HS-5 (cell line): ENCODE measurements around the gene AMIGO3.
"Not testable (repeated sequence)": the region's sequence is repeated elsewhere in the genome, so short reads cannot be mapped to it uniquely, and the experiment has no call there.

Source experiments
- DNase-seq: peaks from one replicate; pipeline ENCODE4 v3.0.0-alpha.2; 2012; ENCODE audit warnings: low read depth

The AMIGO3 gene

GRCh38 chr3:49689046-49689907, 30.2 kb downstream of the AMIGO3 start, which contains the start of the genes MST1 and RNF123:
Gene MST1 (minus strand): TSS chr3:49689474. CDS start chr3:49688691, 783 bp downstream.
Gene RNF123 (plus strand): TSS chr3:49689557. CDS start chr3:49691166, 1,609 bp downstream.
- DNase-seq = peak; percentile 60

DNA sequence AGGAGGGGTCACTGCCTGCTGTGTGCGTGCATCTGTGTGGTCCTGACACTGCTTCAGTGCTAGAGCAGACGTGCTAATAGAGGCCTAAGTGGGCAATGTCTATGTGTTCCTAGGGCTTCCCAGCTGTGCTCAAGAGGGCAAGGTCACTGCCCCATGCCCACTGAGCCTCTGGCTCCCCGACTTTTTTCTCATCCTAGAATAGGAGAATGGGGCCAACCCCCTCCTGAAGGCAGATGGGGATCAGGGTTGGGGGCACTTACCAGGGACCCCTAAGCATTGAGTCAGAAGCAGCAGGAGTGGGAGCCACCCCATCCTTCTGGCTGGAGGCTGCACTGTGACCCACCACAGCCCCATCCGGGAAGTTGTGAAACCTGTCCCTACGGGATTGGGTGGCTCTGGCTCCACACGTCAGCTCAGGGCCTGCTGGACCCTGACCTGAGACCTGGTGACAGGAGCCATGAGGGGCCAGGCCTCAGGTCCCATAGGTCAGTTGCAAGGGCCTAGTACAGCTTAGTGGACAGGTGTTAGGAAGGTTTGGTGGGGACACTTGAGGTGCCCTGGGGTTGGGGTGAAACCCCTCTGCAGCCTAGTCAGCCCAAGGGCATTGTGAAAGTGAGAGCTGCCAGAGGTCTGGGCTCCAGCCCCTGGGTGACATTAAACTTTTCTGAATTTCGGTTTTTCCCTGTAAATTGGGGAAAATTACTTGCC, 31.0 kb downstream of the AMIGO3 start:
- DNase-seq = not testable (repeated sequence)

DNA sequence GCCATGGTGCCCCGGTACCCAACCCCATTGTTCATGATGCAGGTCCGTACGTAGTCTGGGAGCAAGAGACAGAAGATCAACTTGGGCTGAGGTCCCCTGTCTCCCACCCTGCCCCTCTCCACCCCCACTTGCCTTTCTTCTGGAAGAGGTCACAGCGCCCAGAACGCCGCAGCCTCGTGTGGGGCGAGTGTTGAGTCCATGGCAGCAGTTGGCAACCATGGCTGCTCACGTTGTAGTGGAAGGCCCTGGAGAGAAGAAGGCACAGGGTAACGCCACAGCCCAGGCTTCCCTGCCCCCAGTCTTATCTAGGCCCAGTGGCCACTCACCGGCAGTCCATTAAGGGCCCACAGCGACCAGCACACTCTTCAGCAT, 32.1 kb downstream of the AMIGO3 start:
- DNase-seq = not testable (repeated sequence)

GRCh38 chr3:49686769-49687423, 32.6 kb downstream of the AMIGO3 start:
- not testable (repeated sequence) for DNase-seq

DNA sequence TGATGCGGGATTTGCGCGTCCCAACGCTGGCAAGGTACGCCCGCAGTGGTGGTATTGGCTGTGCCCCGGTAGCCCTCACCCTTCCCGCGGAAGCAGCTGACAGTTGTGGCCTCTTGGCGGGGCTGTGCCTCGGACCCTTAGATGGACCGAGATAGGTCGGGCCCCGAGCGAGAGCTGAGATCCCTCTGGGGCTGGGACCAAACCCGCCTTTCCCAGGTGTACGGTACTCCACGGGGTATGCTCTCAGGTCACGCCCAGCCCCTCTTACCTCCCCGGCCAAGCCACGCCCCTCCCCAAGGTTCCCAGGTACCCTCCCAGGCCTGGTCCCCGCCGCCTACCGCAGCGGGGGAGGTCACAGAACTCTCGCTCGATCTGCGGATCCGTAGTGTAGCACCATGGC, 33.1 kb downstream of the AMIGO3 start:
- not testable (repeated sequence) for DNase-seq

GRCh38 chr3:49685846-49686245, 33.6 kb downstream of the AMIGO3 start:
- not testable (repeated sequence) for DNase-seq

GRCh38 chr3:49685103-49685502, 34.4 kb downstream of the AMIGO3 start:
- DNase-seq = not testable (repeated sequence)

DNA sequence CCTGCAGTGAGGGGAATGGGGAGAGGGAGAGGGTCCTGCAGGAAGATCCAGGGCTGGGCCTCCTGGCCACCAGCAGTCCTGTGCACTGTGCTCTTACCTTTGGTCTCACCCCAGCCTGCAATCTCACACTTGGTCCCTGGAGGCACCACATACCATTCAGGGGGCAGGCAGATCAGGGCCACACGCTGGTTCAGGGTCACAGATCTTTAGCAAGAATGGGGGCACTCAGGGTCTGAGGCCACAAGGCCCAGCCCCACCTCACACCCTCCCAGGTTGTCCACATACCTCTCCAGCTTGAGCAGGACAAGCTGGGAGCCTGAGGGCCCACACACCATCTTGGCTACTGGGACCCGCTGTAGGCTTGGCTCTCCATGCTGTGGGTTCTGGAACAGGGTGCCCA, 35.0 kb downstream of the AMIGO3 start:
- not testable (repeated sequence) for DNase-seq

GRCh38 chr3:49683162-49683561, 36.3 kb downstream of the AMIGO3 start:
- no peak for DNase-seq

GRCh38 chr3:49681543-49681942, 37.9 kb downstream of the AMIGO3 start:
- DNase-seq = no peak

DNA sequence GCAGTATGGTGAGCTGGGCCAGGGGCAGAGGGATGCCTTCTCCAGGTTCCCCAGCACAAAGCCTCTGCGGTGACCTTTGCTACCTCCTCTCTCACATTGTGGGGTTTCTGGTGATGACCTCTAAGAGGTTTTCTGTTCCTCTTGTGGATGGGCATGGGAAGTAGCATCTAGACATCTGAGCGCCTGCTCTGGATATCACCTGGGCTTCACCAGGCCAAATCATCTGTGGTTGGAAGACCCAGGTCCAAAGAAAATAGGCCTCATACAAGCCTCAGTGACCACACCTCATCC, 38.3 kb downstream of the AMIGO3 start:
- DNase-seq = no peak

DNA sequence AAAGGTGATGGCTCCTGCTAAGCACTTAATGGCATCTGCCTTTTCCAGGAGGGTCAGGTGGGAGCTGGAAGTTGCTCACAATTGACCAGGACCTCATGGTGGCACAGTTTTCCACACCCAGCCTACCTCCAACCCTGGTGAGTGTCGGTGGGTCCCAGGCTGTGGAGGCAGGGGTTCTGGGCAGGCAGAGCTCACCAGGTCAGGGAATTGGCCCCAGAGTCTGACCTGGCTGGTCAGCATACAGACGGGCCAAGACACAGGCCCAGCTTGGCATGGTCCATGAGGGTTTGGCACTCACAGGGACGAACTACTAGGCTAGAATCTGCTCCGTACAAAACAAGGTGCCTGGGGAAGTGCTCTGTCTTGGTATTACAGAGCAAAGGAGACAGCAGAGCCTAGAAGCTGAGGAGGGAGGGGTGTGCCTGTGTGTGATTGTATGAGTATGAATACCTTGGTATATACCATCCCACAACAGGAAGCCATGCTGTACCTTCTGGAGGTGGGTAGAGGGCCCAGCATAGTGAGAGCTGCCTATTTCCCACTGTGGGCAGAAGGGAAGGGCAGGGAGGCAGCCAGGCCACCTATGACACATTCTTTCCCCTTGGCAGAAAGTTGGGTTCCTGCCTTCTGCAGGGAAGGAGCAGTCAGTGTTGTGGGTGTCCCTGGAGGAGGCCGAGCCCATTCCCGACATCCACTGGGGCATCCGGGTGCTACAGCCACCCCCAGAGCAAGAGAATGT, 38.8 kb downstream of the AMIGO3 start:
- no peak for DNase-seq

GRCh38 chr3:49675912-49676311, 43.6 kb downstream of the AMIGO3 start:
- DNase-seq = no peak

GRCh38 chr3:49674497-49674983, 44.9 kb downstream of the AMIGO3 start:
- no peak for DNase-seq

DNA sequence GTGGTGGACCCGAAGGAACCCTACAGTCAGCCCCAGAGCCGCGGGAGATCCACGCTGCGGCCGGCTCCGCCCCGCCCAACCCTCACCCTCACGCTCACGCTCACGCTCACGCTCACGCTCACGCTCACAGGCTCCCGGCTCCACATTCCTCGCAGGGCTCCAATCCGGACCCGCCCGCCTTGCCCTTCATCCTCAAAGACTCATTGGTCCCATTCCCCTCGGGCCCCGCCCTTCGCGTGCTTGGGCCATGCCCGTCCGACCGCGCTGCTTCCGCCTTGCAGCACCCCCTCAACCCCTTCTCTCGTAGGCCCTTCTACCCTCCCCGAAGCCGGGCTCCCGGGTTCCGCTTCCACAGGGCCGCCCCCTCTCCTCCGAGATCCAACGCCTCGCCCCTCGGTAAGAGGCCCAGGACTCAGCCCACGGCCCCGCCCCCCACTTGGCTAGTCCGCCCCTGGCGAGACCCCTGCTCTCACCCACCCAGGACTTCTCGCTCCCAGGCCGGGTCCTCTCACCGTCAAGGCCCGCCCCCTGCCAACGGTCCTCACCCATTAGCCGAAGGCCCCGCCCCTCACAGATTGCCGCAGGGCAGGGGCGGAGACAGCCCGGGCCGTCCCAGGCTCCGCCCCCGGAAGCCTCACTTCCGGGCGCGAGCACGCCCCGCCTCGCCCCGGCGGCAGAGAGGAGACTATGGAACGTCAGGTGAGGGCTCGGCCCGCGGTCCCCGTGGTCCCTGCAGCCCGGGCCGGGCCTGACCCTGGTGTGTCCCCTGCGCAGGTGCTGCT, 45.6 kb downstream of the AMIGO3 start, which contains the start of gene APEH:
TSS of gene APEH (plus strand) at position 637 of the 782 bp plus-strand sequence. CDS start at position 688, 51 bp downstream.
- peak; percentile 94 for DNase-seq

DNA sequence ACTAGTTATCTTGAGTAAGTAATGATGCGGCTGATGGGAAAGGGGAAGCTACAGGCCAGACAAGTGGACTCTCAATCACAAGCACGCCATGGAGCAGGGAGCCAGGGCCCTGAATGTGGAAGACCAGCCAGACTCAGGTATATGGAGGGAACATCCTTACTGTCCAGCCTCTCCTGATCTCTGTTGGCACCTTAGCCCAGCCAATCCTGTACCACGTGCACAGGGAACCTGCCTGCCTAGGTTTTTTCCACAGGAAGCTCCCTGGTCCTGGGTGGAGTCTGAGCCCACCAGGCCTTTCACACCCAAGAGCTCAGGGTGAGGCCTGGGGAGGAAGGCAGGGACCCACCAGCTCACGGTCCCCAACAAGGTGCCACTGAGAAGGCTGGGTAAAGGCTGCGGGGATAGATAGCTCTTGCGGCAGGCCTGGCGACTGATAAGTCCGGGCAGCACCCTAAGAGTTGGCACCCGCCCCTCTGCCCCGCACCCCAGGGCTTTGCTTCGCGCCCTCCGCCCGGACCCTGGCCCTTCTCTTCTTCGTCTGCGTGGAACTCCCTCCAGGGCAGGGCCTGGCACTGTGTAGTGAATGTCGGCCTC, 46.3 kb downstream of the AMIGO3 start:
- peak; percentile 8 for DNase-seq

GRCh38 chr3:49671291-49672288, 47.9 kb downstream of the AMIGO3 start:
- peak; percentile 20 for DNase-seq

- no peak for DNase-seq
Measured at GRCh38 chr3:49670940-49671290, 48.6 kb downstream of the AMIGO3 start.

DNA sequence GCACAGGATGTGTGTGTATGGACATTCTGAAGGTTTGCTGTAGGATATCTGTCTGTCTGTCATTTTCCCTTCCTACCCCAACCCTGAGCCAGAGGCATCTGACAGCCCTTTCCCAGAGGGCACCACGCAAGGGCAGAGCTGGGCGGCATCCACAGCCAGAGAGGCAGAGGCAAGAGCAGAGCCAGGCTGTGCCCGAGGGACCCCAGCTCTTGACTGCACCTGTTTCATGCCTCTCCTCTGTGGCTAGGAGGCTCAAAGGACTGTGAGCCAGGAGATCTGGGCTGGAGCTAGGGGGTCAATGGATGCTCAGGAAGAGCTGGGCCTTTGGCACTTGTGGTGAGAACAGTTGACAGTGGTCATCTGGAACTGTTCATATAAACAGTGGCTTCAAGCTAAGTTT, 50.1 kb downstream of the AMIGO3 start:
- no peak for DNase-seq
